Hematopoietic multipotent progenitor cell treated with erythropoietin and hydrocortisone succinate and interleukin-3 and kit ligand, for 8 days (in vitro differentiated cells): ENCODE results near the gene NPR1.
A peak's percentile ranks its signal among the peaks of the same experiment; 100 is the strongest.
"Not testable (repeated sequence)": the region's sequence is repeated elsewhere in the genome, so short reads cannot be mapped to it uniquely, and the experiment has no call there.

Experiments
- DNase-seq: peaks from one replicate; pipeline ENCODE4 v3.0.0-alpha.2; 2015

NPR1 gene

GRCh38 chr1:153649863-153650235 is 28.6 kb upstream of the NPR1 start:
- peak; percentile 22 for DNase-seq

DNA sequence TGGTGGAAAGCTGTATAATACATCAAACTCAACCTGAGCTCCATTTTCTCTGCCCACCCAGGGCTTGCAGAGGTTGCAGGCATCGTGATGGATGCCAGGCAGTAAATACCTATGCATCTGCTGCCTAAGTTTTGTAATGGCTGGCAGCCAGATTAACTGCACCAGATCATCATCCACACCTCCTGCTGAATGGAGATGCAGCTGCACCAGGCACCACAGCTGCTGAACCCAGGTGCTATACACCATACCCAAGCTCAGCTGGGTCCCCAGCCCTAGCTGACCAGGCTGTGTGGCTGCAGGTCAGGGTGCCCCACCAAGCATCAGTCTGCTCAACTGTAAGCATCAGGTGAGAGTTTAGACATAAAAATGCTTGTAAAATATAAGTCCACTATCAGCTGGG is 26.7 kb upstream of the NPR1 start:
- no peak for DNase-seq

DNA sequence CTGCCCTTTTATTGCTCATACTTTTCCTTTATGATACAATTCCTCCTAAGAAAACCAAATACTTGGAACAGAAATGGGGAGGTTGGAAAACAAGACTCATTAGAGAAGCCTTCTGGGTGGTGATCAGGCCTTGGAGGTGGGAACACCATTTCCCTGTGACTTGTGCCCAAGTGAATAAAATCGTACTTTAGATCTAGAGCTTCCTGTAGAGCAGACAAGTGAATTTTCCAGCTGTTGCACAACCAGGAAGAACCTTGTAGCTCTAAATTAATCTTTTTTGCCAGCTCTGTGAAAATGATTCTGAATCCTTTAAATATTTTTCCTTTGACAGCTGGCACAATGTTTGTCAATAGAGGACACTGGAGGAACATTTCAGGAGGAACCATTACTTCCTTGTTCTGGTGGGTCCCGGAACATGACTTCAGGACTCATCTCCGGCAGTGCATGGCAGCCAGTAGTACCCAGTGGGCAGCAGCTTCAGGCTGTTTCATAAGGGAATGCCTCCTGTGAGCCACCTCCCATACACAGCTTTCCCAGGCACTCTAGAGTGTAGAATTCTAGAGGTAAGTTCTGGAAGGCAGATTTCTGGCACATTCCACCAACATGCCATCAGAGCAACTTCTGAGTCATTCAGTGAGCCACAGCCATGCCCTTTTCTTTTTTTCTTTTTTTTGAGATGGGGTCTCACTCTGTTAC is 25.5 kb upstream of the NPR1 start:
- DNase-seq: no peak

DNA sequence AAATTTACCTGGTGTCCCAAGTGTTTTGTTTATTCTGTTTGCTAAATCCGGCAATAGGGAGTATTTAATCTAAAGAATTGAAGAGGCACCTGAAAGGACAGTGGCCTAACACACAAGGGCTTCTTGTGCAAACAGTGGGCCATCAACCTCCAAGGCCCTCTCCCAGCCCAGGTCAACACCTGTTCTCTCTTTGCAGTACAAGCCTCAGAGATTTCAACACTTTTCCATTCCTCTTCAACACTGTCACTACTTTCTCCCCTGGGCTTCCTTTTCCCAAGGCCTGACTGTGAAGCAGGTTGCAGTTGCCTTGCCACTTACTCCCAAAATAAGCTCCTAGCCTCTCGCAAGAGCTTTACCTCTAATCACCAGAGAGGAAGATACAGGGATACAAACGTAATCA is 23.2 kb upstream of the NPR1 start:
- DNase-seq: no peak

- DNase-seq: peak; percentile 92
These were observed 19.9 kb upstream of the NPR1 start, which contains the start of gene SNAPIN for GRCh38 chr1:153658400-153659174. SNAPIN (plus strand) TSS chr1:153658703; CDS start chr1:153658744, 41 bp downstream.

GRCh38 chr1:153659175-153659534 is 19.3 kb upstream of the NPR1 start:
- DNase-seq: no peak

DNA sequence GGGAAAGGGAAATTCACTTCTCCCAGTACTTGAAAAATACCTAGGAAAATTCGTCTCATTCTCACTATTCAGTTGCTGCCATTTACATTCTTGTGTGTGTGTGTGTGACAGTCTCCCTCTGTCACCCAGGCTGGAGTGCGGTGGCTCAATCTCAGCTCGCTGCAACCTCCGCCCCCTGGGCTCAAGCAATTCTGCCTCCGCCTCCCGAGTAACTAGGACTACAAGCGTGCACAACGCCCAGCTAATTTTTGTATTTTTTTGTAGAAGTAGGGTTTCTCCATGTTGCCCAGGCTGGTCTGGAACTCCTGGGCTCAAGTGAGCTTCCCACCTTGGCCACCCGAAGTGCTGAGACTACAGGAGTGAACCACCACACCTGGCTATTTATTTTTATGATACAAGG is 18.8 kb upstream of the NPR1 start:
- DNase-seq: no peak

GRCh38 chr1:153661111-153661708 is 17.3 kb upstream of the NPR1 start:
- no peak for DNase-seq

- no peak for DNase-seq
These were observed 16.2 kb upstream of the NPR1 start for GRCh38 chr1:153662269-153662668.

- DNase-seq: no peak
These were observed 15.3 kb upstream of the NPR1 start for GRCh38 chr1:153663211-153663610.

DNA sequence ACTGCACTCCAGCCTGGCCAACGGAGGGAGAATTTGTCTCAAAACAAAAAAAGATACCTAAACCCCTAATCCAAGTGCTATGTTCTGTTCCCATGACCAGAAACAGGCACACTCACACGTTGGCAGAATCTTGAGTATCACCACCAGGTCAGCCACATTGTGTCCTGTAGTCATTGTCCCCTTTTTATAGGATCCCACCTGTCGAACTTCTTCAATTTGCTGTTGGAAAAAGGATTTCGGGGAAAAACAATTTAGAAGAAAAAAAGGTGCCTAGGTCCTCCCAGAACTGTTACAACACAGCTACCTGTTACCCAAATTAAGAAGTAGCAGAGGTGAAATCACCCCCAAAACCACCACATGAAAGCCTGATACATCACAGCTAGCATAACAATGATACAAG is 11.0 kb upstream of the NPR1 start:
- DNase-seq: no peak

DNA sequence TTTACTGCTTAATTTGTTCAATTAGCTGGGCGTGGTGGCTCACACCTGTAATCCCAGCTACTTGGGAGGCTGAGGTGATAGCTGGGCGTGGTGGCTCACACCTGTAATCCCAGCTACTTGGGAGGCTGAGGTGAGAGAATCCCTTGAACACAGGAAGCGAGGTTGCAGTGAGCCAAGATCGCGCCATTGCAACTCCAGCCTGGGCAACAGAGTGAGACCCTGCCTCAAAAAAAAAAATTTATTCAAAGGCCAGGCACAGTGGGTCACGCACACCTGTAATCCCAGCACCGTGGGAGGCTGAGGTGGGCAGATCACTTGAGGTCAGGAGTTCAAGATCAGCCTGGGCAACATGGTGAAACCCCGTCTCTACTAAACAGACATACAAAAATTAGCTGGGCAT is 9.8 kb upstream of the NPR1 start:
- DNase-seq: not testable (repeated sequence)

DNA sequence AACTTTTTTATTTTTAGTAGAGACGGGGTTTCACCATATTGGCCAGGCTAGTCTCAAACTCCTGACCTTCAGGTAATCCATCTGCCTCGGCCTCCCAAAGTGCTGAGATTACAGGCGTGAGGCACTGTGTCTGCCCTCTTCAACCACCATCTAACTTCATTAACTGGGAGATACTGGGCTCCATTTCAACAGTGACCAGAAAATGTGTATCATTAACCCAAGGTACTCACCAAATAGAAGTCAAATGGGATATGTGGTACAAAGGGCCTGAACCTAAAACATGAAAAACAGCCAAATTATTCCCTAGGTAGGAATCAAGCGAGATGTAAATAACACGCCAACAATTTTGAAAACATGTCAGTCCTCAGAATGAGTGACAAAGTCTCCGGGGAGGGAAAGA is 8.9 kb upstream of the NPR1 start:
- DNase-seq: no peak

DNA sequence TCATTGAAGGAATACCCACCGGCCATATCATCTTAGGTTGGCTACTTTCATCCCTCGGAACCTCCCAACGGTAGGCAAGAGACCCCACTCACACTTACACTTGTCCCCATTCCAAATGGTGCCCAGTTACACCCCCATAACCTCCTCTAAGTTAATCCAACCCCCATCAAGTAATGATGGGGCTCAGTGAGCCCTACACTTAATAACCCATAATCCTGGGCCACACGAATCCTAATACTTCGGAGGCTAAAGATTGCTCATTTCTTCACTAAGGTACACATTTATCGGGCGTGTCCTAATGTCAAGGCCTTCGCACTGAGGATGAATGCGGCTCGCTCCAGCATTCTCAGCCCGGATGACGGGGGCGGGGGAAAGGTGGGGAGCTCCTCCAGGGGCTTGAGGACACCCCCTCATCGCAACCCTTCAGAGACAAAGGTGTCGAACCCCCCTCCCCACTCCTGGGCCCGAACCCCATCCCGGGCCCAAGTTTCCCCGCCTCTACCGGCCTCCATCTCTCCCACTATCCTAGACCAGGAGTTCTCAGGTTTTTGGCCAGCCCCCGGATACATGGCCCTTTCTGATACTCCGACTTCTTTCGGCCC is 8.1 kb upstream of the NPR1 start:
- no peak for DNase-seq

DNA sequence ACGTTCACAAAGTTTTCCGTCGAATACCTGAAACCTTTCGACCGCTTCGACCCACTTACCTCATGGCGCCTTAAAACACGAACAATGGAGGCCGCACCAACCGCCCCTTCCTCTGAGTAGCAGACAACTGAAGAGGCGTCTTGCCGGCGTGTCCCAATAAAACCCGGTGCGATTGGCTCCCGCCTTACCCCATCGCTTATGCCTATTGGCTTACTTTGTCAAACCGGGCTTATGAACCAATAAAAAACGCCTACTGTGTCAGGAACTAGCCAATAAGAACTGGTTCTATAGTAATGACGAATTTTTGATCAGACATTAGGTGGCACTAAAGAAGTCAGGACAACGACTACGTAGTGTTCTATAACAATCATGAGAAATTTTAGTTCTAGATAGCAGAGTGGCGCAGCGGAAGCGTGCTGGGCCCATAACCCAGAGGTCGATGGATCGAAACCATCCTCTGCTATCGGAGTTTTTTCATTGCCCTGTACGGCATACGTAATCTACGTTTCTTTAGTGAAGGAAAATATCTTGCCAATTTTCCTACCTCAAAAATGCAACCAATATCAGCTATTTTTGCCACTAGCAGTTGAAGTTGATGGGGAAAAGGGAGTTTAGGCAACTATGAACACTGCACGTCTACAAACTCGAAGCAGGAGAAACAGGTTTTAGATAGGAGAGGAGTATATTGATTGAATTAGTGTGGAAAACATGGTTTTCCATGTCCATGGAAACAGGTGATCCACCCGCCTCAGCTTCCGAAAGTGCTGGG is 7.4 kb upstream of the NPR1 start, which contains the start of gene ILF2:
Gene ILF2 (minus strand): TSS at position 135 of the 769 bp plus-strand sequence. CDS start 71 bp downstream, at position 64.
- peak; percentile 100 for DNase-seq

- DNase-seq: peak; percentile 68
These were observed 6.7 kb upstream of the NPR1 start for GRCh38 chr1:153671628-153672353.

DNA sequence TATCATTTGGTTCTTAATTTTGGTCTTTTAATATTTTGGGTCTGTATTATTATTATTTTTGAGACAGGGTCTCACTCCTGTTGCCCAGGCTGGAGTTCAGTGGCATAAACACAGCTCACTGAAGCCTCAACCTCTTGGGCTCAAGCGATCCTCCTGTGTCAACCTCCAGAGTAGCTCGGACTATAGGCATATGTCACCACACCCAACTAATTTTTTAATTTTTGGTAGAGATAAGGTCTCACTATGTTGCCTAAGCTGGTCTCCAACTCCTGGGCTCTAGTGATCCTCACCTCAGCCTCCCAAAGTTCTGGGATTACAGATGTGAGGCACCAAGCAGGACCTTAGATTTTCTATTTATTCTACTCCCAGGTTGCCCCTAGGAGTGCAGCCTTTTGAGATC is 5.0 kb upstream of the NPR1 start:
- DNase-seq: peak; percentile 68

DNA sequence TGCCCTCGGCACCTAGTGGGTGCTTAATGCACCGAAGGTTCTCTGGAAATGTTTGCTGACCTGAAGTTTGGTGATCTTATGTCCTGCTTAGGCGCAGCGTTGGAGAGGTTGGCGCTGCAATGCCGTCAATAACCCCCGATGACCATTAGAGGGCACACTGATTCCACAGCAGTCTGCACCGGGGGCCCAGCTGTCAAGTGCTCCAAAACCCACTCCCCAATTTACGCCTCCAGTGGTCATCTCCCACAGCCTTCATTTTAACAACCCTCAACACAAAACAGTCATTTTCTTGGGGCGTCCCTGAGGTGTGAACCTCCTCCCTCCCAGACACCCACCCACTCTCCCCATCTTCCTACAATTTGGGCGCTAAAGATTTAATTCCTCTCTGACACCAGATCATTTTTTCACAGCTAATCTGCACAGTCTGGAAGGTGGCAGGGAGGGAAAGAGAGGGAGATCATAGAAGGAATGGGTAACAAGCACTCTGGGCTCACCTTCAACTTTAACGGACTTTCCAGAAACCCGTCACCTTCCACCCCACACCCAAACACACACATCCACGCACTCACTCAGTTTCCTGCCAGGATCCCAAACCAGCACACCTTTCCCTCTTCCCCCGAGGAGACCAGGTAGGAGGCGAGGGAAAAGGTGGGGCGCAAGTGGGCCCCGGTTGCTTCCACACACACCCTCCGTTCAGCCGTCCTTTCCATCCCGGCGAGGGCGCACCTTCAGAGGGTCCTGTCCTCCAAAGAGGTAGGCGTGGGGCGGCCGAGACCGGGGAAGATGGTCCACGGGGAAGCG is 570 bp upstream of the NPR1 start:
- peak; percentile 60 for DNase-seq

DNA sequence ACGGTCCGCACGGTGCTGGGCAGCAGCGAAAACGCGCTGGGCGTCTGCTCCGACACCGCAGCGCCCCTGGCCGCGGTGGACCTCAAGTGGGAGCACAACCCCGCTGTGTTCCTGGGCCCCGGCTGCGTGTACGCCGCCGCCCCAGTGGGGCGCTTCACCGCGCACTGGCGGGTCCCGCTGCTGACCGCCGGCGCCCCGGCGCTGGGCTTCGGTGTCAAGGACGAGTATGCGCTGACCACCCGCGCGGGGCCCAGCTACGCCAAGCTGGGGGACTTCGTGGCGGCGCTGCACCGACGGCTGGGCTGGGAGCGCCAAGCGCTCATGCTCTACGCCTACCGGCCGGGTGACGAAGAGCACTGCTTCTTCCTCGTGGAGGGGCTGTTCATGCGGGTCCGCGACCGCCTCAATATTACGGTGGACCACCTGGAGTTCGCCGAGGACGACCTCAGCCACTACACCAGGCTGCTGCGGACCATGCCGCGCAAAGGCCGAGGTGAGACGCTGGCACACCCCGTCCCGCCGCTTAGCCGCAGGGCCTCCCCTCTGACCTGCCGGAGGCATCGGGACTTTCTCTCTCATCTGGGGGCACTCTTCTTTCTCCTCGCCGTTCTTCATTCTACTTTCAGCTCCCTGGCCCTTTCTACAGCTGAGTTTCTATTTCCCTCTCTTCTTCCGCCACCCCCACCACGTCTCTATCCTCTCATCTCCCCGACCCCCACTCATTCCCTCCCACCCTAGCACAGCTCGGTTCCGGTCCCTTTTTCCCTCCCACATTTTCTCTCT is 1.0 kb downstream of the NPR1 start:
- no peak for DNase-seq

DNA sequence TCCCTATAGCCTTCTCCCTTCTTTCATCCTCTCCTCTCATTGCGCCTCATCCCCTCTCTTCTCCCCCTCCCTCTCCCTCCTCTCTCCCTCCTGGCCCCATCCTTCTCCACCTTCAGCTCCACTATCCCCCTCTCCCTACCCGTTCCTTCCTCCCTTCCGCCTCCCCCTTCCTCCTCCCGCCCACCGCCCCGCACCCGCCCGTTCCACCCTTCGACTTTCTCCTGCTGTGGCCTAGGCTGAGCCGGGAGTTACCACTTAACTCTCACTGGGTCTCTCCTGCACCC is 1.6 kb downstream of the NPR1 start:
- DNase-seq: no peak

GRCh38 chr1:153682730-153683129 is 4.2 kb downstream of the NPR1 start:
- no peak for DNase-seq
